ENCODE measurements around the gene H1-8.

GRCh38 chr3:129596194-129597086, 53.5 kb downstream of the H1-8 start:
- TF ChIP-seq CTCF (IDR thresholded peaks at IDR 0.05) (no peak), POLR2A (IDR thresholded peaks at IDR 0.05) (no peak)
